NCI-H187 (cell line): Measurements from ENCODE around the gene NOCT.
"Not testable (repeated sequence)": the region's sequence is repeated elsewhere in the genome, so short reads cannot be mapped to it uniquely, and the experiment has no call there.

ENCODE experiments used
- DNase-seq, 2 experiments: peaks; one replicate each; lab custom pipeline; 2025; lab: John Stamatoyannopoulos, UW

The NOCT gene

GRCh38 chr4:139009702-139010101, 5.9 kb upstream of the NOCT start:
- DNase-seq: no peak

- no peak for DNase-seq
Observed at GRCh38 chr4:139011225-139011950, 4.2 kb upstream of the NOCT start.

GRCh38 chr4:139014371-139015268, 961 bp upstream of the NOCT start:
- DNase-seq: no peak

- DNase-seq: peak in 1 of 2 experiments; percentile 6
Observed at GRCh38 chr4:139015948-139016471, 429 bp downstream of the NOCT start.

- no peak for DNase-seq
Observed at GRCh38 chr4:139017861-139018260, 2.3 kb downstream of the NOCT start.

- DNase-seq: no peak
Observed at GRCh38 chr4:139018501-139018900, 2.9 kb downstream of the NOCT start.

- no peak for DNase-seq
Observed at GRCh38 chr4:139018971-139019758, 3.6 kb downstream of the NOCT start.

- DNase-seq: no peak
Observed at GRCh38 chr4:139020384-139020783, 4.8 kb downstream of the NOCT start.

- not testable (repeated sequence) for DNase-seq
Observed at GRCh38 chr4:139021071-139021470, 5.5 kb downstream of the NOCT start.

GRCh38 chr4:139022835-139023234, 7.3 kb downstream of the NOCT start:
- DNase-seq: no peak

GRCh38 chr4:139024686-139025085, 9.1 kb downstream of the NOCT start:
- DNase-seq: no peak

GRCh38 chr4:139025841-139026240, 10.3 kb downstream of the NOCT start:
- no peak for DNase-seq

- DNase-seq: no peak
Observed at GRCh38 chr4:139027776-139028175, 12.2 kb downstream of the NOCT start.

- no peak for DNase-seq
Observed at GRCh38 chr4:139028191-139028661, 12.6 kb downstream of the NOCT start.

- not testable (repeated sequence) for DNase-seq
Observed at GRCh38 chr4:139029866-139030363, 14.3 kb downstream of the NOCT start.

GRCh38 chr4:139030614-139031235, 15.1 kb downstream of the NOCT start:
- peak in 1 of 2 experiments; percentile 11 for DNase-seq

GRCh38 chr4:139035650-139036049, 20.1 kb downstream of the NOCT start:
- no peak for DNase-seq

- DNase-seq: no peak
Observed at GRCh38 chr4:139036885-139037284, 21.3 kb downstream of the NOCT start.

- no peak for DNase-seq
Observed at GRCh38 chr4:139038874-139039443, 23.4 kb downstream of the NOCT start.

GRCh38 chr4:139042981-139043460, 27.4 kb downstream of the NOCT start:
- no peak for DNase-seq

GRCh38 chr4:139044291-139044690, 28.7 kb downstream of the NOCT start:
- DNase-seq: no peak
